ENCODE data around the gene MYO7B. TPM values are rescaled to one million over a fixed set of nuclear protein-coding genes. Genes with fewer than 3 reads are reported as not detected.

MYO7B gene
- total RNA-seq, 2 donors from 2014 or later = 0.16 to 0.19 TPM

DNA sequence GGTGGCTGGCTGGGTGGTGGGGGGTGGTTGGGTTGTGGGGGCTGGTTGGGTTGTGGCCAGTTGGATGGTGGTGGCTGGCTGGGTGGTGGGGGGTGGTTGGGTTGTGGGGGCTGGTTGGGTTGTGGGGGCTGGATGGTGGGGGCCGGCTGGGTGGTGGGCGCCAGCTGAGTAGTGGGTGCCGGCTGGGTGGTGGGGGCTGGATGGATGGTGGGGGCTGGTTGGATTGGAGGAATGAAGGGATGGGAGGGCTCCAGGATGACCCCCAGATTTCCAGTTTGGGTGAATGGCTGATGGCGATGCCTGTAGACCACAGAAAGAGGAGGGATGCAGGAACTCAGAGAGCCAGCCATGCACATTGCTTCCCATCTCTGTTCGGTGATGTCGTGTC, 83.7 kb downstream of the MYO7B start:
- H3K4me3 Mint-ChIP-seq = no peak overlapping the region
- peaks cover 30% of the 10 kb centered on the region for H3K27me3 Mint-ChIP-seq
- H3K36me3 Mint-ChIP-seq (ENCODE audit: low read depth) = no peaks in the 10 kb centered on the region
- no peak for ATAC-seq (replicated peaks)
- no peaks in the 10 kb centered on the region for H3K9me3 Mint-ChIP-seq
- H3K27ac Mint-ChIP-seq = no peak overlapping the region
- no peaks in the 10 kb centered on the region for H3K4me1 Mint-ChIP-seq

DNA sequence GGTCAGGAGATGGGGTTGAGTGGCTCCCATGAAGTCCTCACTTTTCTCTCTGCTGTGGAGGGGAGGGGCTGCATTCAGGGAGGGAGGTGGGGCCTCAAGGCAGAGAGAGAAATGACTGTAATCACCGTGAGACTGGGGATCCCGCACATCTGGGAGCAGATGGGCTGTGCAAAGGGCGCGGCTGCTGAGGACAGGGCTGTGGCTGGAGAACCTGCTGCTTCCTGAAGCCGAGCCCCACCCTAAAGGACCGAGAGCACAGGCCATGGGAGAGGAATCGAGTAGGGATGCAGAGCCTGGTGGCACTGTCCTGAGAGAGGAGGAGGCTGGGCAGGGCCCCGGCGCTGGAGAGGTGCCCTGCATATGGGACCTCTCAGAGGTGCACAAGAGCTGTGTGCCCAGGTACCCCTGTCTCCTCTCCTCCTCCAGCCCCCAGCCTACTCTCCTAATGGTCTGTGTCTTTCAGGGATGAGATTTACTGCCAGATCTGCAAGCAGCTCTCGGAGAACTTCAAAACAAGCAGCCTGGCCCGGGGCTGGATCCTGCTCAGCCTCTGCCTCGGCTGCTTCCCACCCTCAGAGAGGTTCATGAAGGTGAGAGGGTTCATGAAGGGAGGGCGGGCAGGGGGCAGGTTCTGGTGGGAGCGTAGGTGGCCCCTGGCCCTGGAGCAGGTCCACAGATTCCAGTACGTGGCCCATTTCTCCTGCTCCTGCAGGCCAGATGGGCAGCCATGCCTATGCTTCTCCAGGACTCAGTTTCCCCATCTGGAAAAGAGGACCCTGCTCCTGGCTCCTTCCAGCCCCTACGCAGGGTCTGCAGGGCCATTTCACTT, 84.6 kb downstream of the MYO7B start:
- Mint-ChIP-seq H3K27me3 (peaks cover 26% of the 10 kb centered on the region), H3K4me3 (no peak overlapping the region), H3K27ac (no peak overlapping the region), H3K9me3 (no peaks in the 10 kb centered on the region), H3K36me3 (ENCODE audit: low read depth) (no peaks in the 10 kb centered on the region), H3K4me1 (no peaks in the 10 kb centered on the region)
- ATAC-seq (replicated peaks) = no peak

DNA sequence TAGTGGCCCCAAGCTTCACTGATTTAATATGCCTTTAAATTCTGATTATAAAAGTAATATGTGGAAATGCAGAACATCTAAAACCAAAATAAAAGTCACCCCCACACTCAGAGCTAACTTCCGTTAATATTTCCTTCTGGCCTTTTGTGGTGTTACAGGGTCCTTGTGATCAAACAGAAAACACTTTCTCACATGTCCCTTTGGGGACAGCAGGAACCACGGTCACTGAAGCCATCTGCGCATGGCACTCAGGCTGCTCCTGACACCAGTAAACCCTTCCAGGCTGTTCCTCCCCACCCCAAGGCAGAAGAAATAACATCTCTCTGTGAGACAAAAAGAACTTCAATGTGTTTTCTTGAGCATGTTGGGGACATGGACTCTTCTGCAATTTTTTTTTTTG, 85.4 kb downstream of the MYO7B start:
- Mint-ChIP-seq H3K4me1 (no peaks in the 10 kb centered on the region), H3K4me3 (no peak overlapping the region), H3K27me3 (peaks cover 23% of the 10 kb centered on the region), H3K9me3 (no peaks in the 10 kb centered on the region), H3K27ac (no peak overlapping the region), H3K36me3 (ENCODE audit: low read depth) (no peaks in the 10 kb centered on the region)
- ATAC-seq (replicated peaks) = no peak

DNA sequence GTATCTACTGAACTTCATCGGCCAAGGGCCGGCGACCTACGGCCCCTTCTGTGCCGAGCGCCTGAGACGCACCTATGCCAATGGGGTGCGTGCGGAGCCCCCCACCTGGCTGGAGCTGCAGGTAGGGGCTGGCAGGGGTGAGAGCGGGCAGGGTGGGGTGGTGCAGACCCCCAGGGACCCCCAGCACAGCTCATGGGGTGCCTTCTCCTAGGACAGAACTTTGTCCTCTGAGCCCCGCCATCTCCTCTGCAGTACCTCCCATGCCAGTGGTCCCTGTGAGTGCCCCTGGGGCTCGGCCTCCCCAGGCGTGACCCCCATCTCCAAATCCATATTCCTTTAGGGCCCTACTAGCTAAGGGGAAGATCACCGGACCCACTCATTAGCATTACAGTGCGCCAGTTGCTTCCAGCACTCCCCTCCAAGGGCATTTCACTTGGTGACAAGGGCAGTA, 86.5 kb downstream of the MYO7B start:
- peaks cover 17% of the 10 kb centered on the region for H3K27me3 Mint-ChIP-seq
- ATAC-seq (replicated peaks) = no peak
- no peaks in the 10 kb centered on the region for H3K4me1 Mint-ChIP-seq
- no peak overlapping the region for H3K27ac Mint-ChIP-seq
- H3K4me3 Mint-ChIP-seq = no peak overlapping the region
- no peaks in the 10 kb centered on the region for H3K36me3 Mint-ChIP-seq (ENCODE audit: low read depth)
- H3K9me3 Mint-ChIP-seq = no peaks in the 10 kb centered on the region

DNA sequence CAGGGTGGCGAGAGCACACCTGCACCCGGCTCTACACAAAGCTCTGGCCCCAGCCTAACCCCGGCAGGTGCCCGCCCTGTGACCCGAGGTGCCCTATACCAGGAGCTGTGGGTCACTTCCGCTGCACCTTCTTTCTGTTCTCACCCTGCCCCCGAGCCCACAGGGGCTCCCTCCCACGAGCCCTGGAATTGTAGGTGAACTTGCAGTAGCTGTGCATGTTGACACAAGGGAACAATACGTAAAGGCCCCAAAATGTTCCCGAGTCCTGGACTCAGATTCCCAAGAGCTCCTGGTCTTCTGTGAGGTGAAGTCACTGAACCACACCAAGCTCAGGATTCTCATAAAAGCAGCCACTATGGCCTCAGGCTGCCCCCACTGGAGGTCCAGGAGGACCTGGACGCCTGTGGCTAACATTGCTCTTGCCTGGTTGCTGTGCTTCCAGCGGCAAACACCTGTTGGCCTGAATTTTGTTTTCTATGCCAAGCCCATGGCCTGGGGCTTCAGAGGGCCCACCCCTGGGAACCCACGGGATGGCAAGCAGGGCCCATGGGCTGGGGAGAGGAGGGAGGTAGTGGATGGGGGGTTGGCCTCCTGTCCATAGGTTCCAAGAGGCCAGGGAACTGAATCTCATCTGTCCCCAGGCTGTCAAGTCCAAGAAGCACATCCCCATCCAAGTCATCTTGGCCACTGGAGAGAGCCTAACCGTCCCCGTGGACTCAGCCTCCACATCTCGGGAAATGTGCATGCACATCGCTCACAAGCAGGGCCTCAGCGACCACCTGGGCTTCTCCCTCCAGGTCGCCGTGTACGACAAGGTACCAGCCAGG, 87.3 kb downstream of the MYO7B start:
- Mint-ChIP-seq H3K27me3 (peaks cover 16% of the 10 kb centered on the region), H3K27ac (no peak overlapping the region), H3K36me3 (ENCODE audit: low read depth) (no peaks in the 10 kb centered on the region), H3K4me3 (no peak overlapping the region), H3K4me1 (no peaks in the 10 kb centered on the region), H3K9me3 (no peaks in the 10 kb centered on the region)
- ATAC-seq (replicated peaks) = no peak

DNA sequence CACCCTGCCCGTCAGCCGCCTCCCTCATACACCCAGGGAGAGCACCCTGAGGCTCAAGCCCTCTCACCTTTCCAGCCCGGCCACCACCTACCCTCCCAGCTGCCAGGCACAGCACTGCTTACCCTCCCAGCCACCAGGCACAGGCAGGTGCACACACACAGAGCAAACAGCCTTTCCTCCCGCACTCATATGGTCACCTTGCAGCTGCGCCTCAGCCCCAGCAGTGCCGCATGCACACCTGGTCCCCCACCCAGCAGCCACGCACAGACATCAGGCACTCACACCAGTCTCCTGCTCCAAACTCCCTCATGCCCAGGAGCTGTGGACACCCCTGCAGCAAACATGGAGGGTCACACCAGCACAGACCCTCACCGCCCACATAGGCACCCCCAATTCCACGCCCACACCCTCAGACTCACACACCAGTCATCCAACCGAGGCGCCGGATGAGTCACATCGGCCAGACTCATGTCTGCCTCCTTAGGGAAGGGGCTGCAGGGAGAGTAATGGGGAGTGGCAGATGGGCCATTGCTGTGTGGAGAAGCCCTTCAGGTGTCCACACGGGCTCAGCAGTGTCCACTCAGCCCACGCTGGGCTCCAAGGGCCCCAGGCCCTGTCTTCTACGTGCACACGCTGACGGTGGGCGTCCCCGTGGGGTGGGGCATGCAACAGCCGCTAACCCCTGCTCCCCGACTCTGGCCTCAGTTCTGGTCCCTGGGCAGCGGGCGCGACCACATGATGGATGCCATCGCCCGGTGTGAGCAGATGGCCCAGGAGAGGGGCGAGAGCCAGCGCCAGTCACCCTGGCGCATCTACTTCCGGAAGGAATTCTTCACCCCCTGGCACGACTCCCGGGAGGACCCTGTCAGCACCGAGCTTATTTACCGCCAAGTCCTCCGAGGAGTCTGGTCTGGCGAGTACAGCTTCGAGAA, 88.2 kb downstream of the MYO7B start:
- Mint-ChIP-seq H3K4me1 (no peaks in the 10 kb centered on the region), H3K27ac (no peak overlapping the region), H3K27me3 (peaks cover 11% of the 10 kb centered on the region), H3K9me3 (no peaks in the 10 kb centered on the region), H3K4me3 (no peak overlapping the region), H3K36me3 (ENCODE audit: low read depth) (no peaks in the 10 kb centered on the region)
- ATAC-seq (replicated peaks) = no peak

DNA sequence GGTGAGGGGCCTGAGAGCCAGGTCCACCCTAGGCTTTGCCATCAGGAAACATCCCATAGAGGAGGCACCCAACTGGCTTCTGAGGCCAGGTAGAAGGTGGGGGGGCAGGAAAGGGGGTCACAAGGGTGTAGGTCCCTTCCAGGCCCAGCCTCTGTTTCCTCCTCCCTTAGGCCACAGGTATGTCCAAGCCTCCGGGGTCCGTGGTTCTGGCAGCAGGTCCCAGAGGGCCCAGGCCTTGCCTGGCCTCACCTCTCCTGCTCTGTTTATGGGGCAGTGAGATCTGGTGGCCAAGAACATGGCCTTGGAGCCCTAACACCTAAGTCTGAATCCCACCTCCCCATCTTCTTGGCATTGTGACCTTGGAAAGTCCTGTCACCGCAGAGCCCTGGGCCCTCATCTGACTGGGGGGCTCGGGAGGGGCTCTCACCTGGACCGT, 88.9 kb downstream of the MYO7B start:
- ATAC-seq (replicated peaks) = no peak
- Mint-ChIP-seq H3K27me3 (peaks cover 8% of the 10 kb centered on the region), H3K27ac (no peak overlapping the region), H3K4me3 (no peak overlapping the region), H3K36me3 (ENCODE audit: low read depth) (no peaks in the 10 kb centered on the region), H3K9me3 (no peaks in the 10 kb centered on the region), H3K4me1 (no peaks in the 10 kb centered on the region)

DNA sequence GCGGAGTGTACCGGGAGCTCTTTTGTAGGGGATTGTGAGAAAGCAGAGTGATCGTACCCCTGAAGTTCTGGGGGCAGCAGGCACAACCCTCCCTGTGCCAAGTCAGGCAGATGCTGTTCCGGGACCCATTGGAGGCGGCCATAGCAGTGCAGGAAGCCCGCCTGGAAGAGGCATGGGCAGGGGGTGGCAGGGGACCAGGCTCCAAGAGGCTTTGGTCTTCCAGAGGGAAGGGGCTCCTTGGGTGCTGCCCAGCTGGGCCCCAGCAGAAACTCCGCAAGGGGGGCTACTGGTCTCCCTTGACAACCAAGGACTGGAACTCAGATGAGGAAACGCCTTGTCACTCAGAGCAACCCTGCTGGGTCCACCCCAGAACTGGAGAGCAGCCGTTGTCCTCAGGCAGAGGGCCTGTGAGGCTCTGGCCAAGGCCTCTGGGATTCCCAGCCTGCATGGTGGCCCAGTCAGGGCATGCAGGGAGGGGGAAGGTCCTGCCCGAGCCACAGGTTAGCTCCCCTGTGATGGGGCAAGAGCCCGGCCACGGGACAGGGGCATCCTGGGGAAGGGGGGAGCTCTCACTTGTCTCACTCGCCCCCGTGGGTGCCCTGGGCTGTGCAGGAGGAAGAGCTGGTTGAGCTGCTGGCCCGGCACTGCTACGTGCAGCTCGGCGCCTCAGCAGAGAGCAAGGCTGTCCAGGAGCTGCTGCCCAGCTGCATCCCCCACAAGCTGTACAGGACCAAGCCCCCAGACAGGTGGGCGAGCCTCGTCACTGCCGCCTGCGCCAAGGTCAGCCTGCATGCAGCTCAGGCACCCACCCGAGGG, 89.5 kb downstream of the MYO7B start:
- Mint-ChIP-seq H3K27me3 (peaks cover 3% of the 10 kb centered on the region), H3K9me3 (no peaks in the 10 kb centered on the region), H3K4me1 (no peaks in the 10 kb centered on the region), H3K4me3 (no peak overlapping the region), H3K36me3 (ENCODE audit: low read depth) (no peaks in the 10 kb centered on the region), H3K27ac (no peak overlapping the region)
- no peak for ATAC-seq (replicated peaks)

DNA sequence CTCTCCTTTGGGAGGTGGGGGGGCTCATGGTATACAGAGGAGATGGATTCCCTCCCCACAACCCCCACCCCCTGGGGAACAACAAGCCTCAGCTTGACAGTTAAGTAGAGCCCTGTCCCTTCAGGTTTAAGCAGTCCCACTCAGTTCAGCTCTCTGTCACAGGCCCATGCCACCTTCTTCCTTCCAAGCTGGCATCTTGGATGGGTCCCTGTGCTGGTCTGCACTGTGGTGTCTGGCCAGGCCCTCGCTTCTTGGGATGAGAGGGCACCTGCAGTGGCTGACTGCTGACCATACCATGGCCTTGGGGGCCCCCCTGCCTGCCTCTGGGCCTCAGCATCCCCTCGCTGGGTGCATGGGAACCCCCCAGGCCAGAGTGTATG, 90.1 kb downstream of the MYO7B start:
- H3K4me1 Mint-ChIP-seq = no peaks in the 10 kb centered on the region
- peaks cover 3% of the 10 kb centered on the region for H3K27me3 Mint-ChIP-seq
- no peaks in the 10 kb centered on the region for H3K9me3 Mint-ChIP-seq
- H3K4me3 Mint-ChIP-seq = no peak overlapping the region
- ATAC-seq (replicated peaks) = no peak
- no peaks in the 10 kb centered on the region for H3K36me3 Mint-ChIP-seq (ENCODE audit: low read depth)
- H3K27ac Mint-ChIP-seq = no peak overlapping the region

DNA sequence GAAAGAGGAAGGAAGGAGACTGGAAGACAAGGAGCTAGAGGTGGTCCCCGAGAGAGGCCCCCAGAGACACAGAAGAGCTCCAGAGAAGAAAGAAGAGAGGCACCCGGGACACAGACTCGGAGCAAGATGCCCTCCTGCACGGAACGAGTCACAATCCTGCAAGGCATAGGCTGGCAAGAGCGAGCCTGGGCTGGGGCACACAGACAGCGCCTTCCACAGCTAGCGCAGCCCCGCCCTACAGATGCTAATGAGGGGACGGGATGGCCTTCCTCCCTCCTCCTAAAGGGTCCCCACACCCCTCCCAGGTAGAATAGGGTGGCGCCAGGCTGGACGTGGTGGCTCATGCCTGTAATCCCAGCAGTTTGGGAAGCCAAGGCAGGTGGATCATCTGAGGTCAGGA, 90.7 kb downstream of the MYO7B start:
- Mint-ChIP-seq H3K27me3 (peaks cover 3% of the 10 kb centered on the region), H3K4me3 (no peak overlapping the region), H3K9me3 (no peaks in the 10 kb centered on the region), H3K4me1 (no peaks in the 10 kb centered on the region), H3K27ac (no peak overlapping the region), H3K36me3 (ENCODE audit: low read depth) (no peaks in the 10 kb centered on the region)
- no peak for ATAC-seq (replicated peaks)

DNA sequence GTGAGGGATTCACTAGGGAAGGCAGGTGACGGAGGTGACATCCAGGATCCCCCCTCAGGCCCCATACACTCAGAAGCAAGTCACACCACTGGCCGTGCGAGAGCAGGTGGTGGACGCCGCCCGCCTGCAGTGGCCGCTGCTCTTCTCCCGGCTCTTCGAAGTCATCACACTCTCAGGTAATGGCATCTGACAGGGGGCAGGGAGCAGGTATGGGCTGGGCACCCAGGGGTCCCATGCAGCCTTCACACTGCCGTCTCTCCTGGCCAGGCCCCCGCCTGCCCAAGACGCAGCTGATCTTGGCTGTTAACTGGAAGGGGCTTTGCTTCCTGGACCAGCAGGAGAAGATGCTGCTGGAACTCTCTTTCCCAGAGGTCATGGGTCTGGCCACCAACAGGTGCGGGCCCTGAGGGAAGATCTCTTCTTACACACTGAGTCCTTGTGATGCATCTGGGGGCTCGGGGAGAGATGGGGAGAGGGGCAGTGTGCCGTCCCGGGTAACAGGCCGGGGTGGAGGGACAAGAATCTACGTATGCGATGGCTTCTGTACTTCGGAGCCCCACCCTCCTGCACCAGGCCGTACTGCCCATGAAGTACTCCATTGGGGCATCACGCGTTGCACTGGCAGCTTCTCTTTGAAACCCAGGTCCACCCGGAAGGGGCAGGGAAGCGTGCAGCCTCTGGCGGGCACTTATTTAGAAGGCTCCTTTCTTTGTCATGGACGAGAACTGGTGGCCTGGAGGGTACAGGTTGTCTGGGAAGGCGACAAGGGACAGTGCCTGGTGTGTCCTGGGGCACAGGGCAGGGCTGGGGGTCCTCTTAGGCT, 91.6 kb downstream of the MYO7B start:
- Mint-ChIP-seq H3K36me3 (ENCODE audit: low read depth) (no peaks in the 10 kb centered on the region), H3K4me3 (no peak overlapping the region), H3K27me3 (no peaks in the 10 kb centered on the region), H3K4me1 (no peaks in the 10 kb centered on the region), H3K9me3 (no peaks in the 10 kb centered on the region), H3K27ac (no peak overlapping the region)
- no peak for ATAC-seq (replicated peaks)

DNA sequence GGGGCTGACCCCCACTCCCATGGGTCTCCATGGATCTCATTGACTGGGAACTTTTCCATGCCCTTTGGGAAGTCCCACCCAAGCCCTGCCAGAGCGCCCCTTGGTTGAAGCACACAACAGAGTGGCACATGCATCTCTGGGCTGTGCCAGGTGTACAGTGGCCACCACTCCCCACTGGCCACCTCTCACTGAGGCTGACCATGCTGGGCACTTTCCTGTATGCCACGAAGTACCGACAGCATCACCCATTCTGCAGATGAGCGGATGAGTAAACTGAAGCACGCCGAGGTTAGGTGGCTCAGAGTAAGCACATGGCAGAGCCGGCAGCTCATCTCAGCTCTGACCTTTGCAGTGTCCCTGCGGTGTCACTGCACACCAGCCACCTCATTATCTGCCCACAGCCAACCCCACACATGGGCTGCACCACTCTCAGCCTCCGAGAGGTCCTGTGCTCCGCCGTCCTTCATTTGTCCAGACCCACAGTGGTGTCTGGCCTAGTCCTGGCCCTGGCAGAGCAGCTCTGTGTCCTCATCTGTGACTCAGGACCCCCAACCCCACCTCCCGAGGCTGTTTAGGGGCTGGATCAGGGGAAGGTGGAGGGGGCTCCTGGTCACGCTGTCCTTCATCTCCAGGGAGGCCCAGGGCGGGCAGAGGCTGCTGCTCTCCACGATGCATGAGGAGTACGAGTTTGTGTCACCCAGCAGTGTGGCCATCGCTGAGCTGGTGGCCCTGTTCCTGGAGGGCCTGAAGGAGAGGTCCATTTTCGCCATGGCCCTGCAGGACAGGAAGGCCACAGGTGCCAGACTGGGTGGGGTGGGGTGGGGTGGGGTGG, 92.5 kb downstream of the MYO7B start:
- no peaks in the 10 kb centered on the region for H3K36me3 Mint-ChIP-seq (ENCODE audit: low read depth)
- H3K4me3 Mint-ChIP-seq = no peak overlapping the region
- H3K27me3 Mint-ChIP-seq = no peaks in the 10 kb centered on the region
- H3K4me1 Mint-ChIP-seq = no peaks in the 10 kb centered on the region
- H3K9me3 Mint-ChIP-seq = no peaks in the 10 kb centered on the region
- no peak overlapping the region for H3K27ac Mint-ChIP-seq
- no peak for ATAC-seq (replicated peaks)

Data from activated T-helper 17 cell treated with anti-CD3 and anti-CD28 coated beads, Interleukin-2, amount 50 U/mL, for 72 hours (primary cell).